Thyroid gland (tissue), 4 donors: ENCODE data around the gene PHKG1. TPM values are rescaled to one million over a fixed set of nuclear protein-coding genes. Genes with fewer than 3 reads are reported as not detected.
"Not testable (repeated sequence)": the region's sequence is repeated elsewhere in the genome, so short reads cannot be mapped to it uniquely, and the experiment has no call there.

Experiments used
- DNase-seq, 2 donors: peaks; one replicate each; pipeline ENCODE4 v3.0.0-alpha.2; 2019
- H3K27ac ChIP-seq, 3 donors: fragments of 200-600 bp; sonication (generic); 1 replicate in 2 of 3; 2 replicates in 1 of 3; pipeline ENCODE4 v1.5.1; 2016 to 2019; ENCODE audit warnings: mild to moderate bottlenecking in 1 of 3, moderate library complexity in 1 of 3
- H3K27me3 ChIP-seq: fragments of 200-600 bp; sonication (generic); one replicate; pipeline ENCODE4 v1.5.1; 2019
- H3K36me3 ChIP-seq, 2 donors: fragments of 200-600 bp; sonication (generic); one replicate each; pipeline ENCODE4 v1.5.1; 2016 to 2019
- H3K4me1 ChIP-seq, 2 donors: fragments of 200-600 bp; sonication (generic); one replicate each; pipeline ENCODE4 v1.5.1; 2017 to 2019
- H3K4me3 ChIP-seq, 3 donors: fragments of 200-600 bp; sonication (generic); replicated peaks in 1 of 3; 1 replicate in 2 of 3; 2 replicates in 1 of 3; pipeline ENCODE4 v1.5.1; 2016; ENCODE audit warnings: mild to moderate bottlenecking in 1 of 3
- H3K9me3 ChIP-seq: fragments of 200-600 bp; sonication (generic); one replicate; pipeline ENCODE4 v1.5.1; 2017
- POLR2A ChIP-seq, 2 donors: fragments of 450-650 bp; IDR thresholded peaks; one replicate each; pipeline ENCODE4 v1.6.1; 2017; ENCODE audit warnings: antibody characterized with exemption in 2 of 2, mild to moderate bottlenecking in 2 of 2, moderate library complexity in 1 of 2
- WGBS, 2 donors: methylation state at CpG; one replicate each; pipeline ENCODE4 v1.1.5; 2017; 5-methylcytosine and 5-hydroxymethylcytosine counted together
- intact Hi-C: fragments of 100-400 bp; cut with DNase I; formaldehyde crosslinking; loops from one replicate; pipeline ENCODE4 v1.15.1; 2023
- total RNA-seq, 4 donors: library from RNA; depleted of rRNA; stranded (reverse); fragments of >200 nt; gene quantifications; one replicate each; pipeline ENCODE4 v1.2.3, GENCODE V29; 2016
- TF ChIP-seq, protein P1 (sequence below), 6 experiments: fragments of 200-600 bp in 3 of 6; fragments of 450-650 bp in 3 of 6; sonication (generic) in 3 of 6; IDR thresholded peaks; one replicate each; pipeline ENCODE4 v1.5.1; 2016 to 2019; ENCODE audit warnings: antibody characterized with exemption in 6 of 6, mild to moderate bottlenecking in 2 of 6, inconsistent platforms in 1 of 6, moderate library complexity in 1 of 6

PHKG1 gene
- total RNA-seq, 4 donors from 2014 or later = 0.78 to 3.5 (median 1.8) TPM

- no peaks in the 10 kb centered on the region for H3K9me3 ChIP-seq
- no peak for DNase-seq
- H3K27me3 ChIP-seq = no peaks in the 10 kb centered on the region
- H3K27ac ChIP-seq = no peak overlapping the region
- intact Hi-C loops = no loop called here
- TF ChIP-seq POLR2A (IDR thresholded peaks at IDR 0.05) = no peak
- TF ChIP-seq, protein P1, sequence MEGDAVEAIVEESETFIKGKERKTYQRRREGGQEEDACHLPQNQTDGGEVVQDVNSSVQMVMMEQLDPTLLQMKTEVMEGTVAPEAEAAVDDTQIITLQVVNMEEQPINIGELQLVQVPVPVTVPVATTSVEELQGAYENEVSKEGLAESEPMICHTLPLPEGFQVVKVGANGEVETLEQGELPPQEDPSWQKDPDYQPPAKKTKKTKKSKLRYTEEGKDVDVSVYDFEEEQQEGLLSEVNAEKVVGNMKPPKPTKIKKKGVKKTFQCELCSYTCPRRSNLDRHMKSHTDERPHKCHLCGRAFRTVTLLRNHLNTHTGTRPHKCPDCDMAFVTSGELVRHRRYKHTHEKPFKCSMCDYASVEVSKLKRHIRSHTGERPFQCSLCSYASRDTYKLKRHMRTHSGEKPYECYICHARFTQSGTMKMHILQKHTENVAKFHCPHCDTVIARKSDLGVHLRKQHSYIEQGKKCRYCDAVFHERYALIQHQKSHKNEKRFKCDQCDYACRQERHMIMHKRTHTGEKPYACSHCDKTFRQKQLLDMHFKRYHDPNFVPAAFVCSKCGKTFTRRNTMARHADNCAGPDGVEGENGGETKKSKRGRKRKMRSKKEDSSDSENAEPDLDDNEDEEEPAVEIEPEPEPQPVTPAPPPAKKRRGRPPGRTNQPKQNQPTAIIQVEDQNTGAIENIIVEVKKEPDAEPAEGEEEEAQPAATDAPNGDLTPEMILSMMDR (IDR thresholded peaks at IDR 0.05) = no peak
- peaks cover 3 to 8% of the 10 kb centered on the region in 2 donors for H3K4me1 ChIP-seq
- H3K4me3 ChIP-seq = no peak overlapping the region
- H3K36me3 ChIP-seq = peaks cover 43 to 49% of the 10 kb centered on the region in 2 donors
- 91 to 93% methylated on average over 2 of the region's 2 CpGs for WGBS, 2 donors
These were observed 30.4 kb downstream of the PHKG1 start for GRCh38 chr7:56062382-56062781.

DNA sequence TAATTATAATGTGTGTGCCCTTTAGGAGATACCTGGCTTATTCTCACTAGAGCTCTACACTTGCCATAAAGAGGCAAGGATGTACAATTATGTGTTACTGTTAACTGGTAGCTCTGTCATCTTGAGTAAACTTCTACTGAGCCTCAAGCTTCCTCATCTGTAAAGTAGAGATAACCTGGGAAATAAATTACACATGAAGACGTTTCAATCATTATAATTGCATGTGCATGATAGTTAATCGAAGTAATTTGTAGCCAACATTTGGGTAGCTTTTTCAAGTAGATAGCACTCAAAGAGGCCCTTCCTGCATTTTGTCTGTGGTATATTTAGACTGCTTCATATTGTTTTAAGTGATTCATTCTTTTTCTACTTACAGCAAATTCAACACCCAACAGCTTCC is 38.8 kb downstream of the PHKG1 start:
- H3K4me3 ChIP-seq = no peak overlapping the region
- 86 to 91% methylated on average over 2 of the region's 2 CpGs for WGBS, 2 donors
- TF ChIP-seq POLR2A (IDR thresholded peaks at IDR 0.05) = no peak
- TF ChIP-seq, protein P1 (IDR thresholded peaks at IDR 0.05) = no peak
- H3K4me1 ChIP-seq = peaks cover 13 to 24% of the 10 kb centered on the region in 2 donors
- no peaks in the 10 kb centered on the region for H3K27me3 ChIP-seq
- no peak for DNase-seq
- no peaks in the 10 kb centered on the region for H3K9me3 ChIP-seq
- intact Hi-C loops = loop anchor here (10.0 kb wide), 1 partner anchor 79 kb away; no protein-coding TSS in a partner anchor
- no peak overlapping the region for H3K27ac ChIP-seq
- H3K36me3 ChIP-seq = peaks cover 39 to 43% of the 10 kb centered on the region in 2 donors

GRCh38 chr7:56053379-56053778 is 39.4 kb downstream of the PHKG1 start:
- H3K36me3 ChIP-seq = peaks cover 32 to 37% of the 10 kb centered on the region in 2 donors
- peaks cover 13 to 24% of the 10 kb centered on the region in 2 donors for H3K4me1 ChIP-seq
- TF ChIP-seq POLR2A (IDR thresholded peaks at IDR 0.05) = no peak
- TF ChIP-seq, protein P1 (IDR thresholded peaks at IDR 0.05) = no peak
- intact Hi-C loops = loop anchor here (10.0 kb wide), 1 partner anchor 79 kb away; no protein-coding TSS in a partner anchor
- H3K27ac ChIP-seq = no peak overlapping the region
- H3K9me3 ChIP-seq = no peaks in the 10 kb centered on the region
- no peak overlapping the region for H3K4me3 ChIP-seq
- 77 to 80% methylated on average over 9 of the region's 9 CpGs for WGBS, 2 donors
- H3K27me3 ChIP-seq = no peaks in the 10 kb centered on the region
- no peak for DNase-seq

GRCh38 chr7:56051339-56052191 is 41.2 kb downstream of the PHKG1 start, which contains the start of the genes CCT6A and PSPH:
Gene CCT6A, plus strand, starts transcription at chr7:56051765. Its CDS starts 84 bp downstream, at chr7:56051849.
Gene PSPH, minus strand, starts transcription at chr7:56051444. Its CDS starts 30,232 bp downstream, at chr7:56021212.
- intact Hi-C loops = loop anchor here (10.0 kb wide), 1 partner anchor 77 kb away; no protein-coding TSS in a partner anchor
- Histone ChIP-seq H3K9me3 (no peaks in the 10 kb centered on the region), H3K4me1 (peaks cover 17 to 32% of the 10 kb centered on the region in 2 donors), H3K36me3 (peaks cover 14 to 20% of the 10 kb centered on the region in 2 donors), H3K4me3 (peak within 1 kb of the TSS; percentile 86 to 98 (median 95)), H3K27ac (peak within 1 kb of the TSS; percentile 85 to 94 (median 89)), H3K27me3 (no peaks in the 10 kb centered on the region)
- 1% methylated on average over 15 to 18 of the region's 97 CpGs for WGBS, 2 donors
- TF ChIP-seq POLR2A (IDR thresholded peaks at IDR 0.05) = peak; percentile 39 to 83
- TF ChIP-seq, protein P1 (IDR thresholded peaks at IDR 0.05) = no peak
- DNase-seq = peak; percentile 99

- no peaks in the 10 kb centered on the region for H3K9me3 ChIP-seq
- 1% methylated on average over 9 of the region's 9 CpGs for WGBS, 2 donors
These were observed 41.8 kb downstream of the PHKG1 start for GRCh38 chr7:56051053-56051338.

DNA sequence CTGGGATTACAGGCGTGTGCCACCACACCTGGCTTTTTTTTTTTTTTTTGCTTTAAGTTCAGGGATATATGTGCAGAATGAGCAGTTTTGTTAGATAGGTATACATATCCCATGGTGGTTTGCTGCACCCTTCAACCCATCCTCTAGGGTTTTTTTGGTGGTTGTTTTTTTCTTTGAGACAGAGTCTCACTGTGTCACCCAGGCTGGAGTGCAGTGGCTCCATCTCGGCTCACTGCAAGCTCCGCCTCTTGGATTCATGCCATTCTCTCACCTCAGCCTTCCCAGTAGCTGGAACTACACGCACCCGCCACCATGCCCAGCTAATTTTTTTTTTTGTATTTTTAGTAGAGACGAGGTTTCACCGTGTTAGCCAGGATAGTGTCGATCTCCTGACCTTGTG is 44.0 kb downstream of the PHKG1 start:
- H3K9me3 ChIP-seq, H3K4me3 ChIP-seq, H3K27ac ChIP-seq, H3K36me3 ChIP-seq, H3K27me3 ChIP-seq, intact Hi-C loops: not testable (repeated sequence)
- WGBS, 2 donors = 60 to 65% methylated on average over 8 of the region's 8 CpGs
- peaks cover 21 to 37% of the 10 kb centered on the region in 2 donors for H3K4me1 ChIP-seq
- peak in 1 of 2 donors; percentile 18 for DNase-seq

More at GRCh38 chr7:56051053-56051338, 41.8 kb downstream of the PHKG1 start:
- intact Hi-C loops = loop anchor here (10.0 kb wide), 1 partner anchor 76 kb away; no protein-coding TSS in a partner anchor
- H3K4me1 ChIP-seq = peaks cover 21 to 37% of the 10 kb centered on the region in 2 donors
- DNase-seq = no peak
- H3K36me3 ChIP-seq = peaks cover 9 to 15% of the 10 kb centered on the region in 2 donors
- peak overlapping the region; percentile 83 to 94 (median 85) for H3K27ac ChIP-seq
- H3K4me3 ChIP-seq = peak overlapping the region; percentile 35 to 95 (median 86)
- H3K27me3 ChIP-seq = no peaks in the 10 kb centered on the region
- TF ChIP-seq, protein P1 (IDR thresholded peaks at IDR 0.05) = no peak
- TF ChIP-seq POLR2A (IDR thresholded peaks at IDR 0.05) = no peak
